Stromal cell of bone marrow (primary cell): Measurements from ENCODE around the gene DAPL1.

Source experiments
- DNase-seq: peaks from one replicate; pipeline ENCODE4 v3.0.0-alpha.2; 2012; ENCODE audit warnings: low read depth

Gene DAPL1

DNA sequence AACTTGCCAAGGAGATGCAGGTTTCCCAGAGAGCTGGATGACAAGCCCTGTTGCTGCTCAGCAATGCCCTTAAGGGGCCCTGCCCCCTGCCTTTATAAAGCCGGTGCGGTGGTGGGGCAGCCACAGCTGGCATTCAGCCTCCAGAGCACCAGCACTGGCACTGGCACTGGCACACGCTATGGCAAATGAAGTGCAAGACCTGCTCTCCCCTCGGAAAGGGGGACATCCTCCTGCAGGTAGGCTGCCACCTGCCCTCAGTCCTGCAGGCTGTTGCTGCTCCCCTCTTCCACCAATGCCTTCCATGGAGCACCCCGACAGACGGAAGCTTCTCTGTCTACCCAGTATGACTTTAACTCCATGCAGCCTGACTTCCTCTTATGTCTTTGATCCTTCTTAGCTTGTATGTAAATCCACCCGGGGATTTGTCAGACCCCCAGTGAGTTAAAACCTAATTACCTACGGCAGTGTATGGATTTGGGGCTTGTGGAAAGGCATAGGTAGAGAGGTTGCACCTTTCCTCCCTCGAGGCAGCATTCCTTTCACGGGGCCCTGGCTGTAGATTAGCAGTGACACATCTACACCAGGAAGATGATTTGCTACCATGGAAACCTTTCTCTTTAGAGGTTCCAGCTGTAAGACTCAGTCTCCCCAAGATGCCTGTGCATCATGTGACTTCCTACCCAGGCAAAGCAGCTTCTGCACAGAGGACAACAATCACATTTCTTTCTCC lies at the start of gene DAPL1:
Gene DAPL1, plus strand, starts transcription at position 123 of the 730 bp plus-strand sequence. Its CDS starts 56 bp downstream, at position 179.
- DNase-seq, result no peak

- DNase-seq, result no peak
Observed at GRCh38 chr2:158745866-158746382, 49.2 kb upstream of the DAPL1 start.

DNA sequence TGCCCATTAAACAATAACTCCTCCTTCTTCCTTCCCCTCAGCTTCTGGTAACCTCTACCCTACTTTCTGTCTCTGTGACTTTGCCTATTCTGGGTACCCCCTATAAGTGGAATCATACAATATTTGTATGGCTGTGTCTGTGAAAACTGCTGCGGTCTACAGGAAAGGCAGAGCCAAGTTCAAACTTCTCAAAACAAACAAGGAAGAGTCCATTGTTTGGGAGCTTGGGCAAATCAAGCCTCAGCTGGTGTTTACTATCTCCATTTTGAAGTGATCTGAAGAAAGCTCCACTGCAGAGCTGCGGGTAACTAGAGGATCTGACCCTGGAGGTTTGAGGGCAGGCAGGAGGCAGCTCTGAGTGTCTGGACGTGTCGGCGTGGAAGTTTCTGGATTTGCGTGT lies 48.6 kb upstream of the DAPL1 start:
- DNase-seq, result no peak

- DNase-seq, result no peak
Observed at GRCh38 chr2:158747281-158747680, 47.8 kb upstream of the DAPL1 start.

GRCh38 chr2:158748926-158749590 lies 46.1 kb upstream of the DAPL1 start:
- DNase-seq, result no peak

DNA sequence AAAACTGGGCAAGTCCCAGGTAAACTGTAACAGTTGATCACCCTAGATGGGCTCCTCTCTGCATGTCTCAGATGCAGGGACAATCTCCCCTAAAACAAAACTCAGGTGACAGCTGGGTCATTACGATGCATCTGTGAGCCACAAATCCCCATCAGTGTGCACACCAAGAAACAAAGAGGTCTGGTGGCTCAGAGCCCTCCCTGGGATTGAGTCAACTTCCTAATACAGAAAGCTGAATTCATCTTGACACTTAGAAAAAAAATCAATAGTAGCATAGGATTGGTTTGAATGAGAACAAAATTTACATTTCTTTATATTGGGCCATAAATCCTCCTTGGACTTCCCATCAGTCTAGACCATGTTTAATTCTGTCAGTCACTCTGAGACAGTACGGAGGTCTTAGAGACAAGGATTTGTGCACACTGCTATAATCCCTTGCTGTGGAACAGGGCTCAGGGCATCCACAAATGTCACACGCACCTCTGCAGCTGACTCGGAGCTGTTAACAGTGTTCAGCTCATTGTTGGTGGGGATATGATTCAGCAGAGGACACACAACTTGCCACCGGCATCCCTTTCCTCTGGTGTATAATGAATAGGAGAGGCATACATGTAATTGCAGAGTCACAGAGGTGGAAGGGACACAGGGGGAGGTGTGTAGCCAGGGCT lies 44.5 kb upstream of the DAPL1 start:
- DNase-seq, result no peak

DNA sequence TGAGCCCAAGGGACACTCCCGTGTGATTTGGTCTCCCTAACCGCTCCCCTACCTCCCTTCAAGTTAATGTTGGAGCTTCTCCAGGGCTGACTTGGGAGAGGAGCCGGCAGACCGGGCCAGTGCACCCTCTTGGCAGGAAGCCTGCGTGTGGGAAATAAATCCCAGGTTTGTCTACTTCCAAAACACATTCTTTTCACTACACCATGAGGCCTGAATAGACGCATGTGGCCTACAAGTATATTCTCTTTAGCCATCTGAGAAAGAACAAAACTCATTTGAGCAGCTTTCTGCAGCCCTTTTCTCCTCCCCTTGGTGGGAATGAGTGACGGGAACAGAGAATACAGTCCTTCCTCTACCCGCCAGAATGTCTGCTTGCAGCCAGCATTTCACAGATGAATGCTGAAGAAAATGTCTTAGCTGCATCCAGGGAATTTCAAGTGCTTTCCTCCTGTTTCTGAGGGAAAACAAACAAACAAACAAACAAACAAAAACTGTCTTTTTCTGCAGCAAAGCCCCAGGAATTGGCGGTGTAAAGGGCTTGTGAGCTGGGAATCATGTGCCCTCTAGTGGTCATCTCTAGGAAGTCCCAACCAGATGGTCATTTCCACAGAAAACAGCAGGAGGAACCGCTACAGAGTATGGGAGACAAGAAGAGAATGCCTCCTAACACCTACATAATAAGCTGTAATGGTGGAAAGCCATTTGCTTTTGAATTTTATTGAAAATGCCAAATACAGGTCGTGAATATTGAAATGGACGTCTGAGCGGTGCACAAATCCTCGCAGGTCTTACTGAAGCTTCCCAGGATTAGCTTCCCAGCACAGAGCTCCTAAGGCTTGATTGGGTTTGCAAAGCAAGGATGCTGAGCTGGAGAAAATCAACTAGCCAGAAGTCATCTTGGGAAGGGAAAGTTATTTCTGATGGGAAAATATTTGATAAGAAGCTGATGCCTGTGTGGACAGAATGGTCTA lies 41.2 kb upstream of the DAPL1 start:
- peak; percentile 48 for DNase-seq

- DNase-seq, result no peak
Observed at GRCh38 chr2:158755310-158756087, 39.6 kb upstream of the DAPL1 start.

GRCh38 chr2:158756331-158756730 lies 38.8 kb upstream of the DAPL1 start:
- DNase-seq, result no peak

DNA sequence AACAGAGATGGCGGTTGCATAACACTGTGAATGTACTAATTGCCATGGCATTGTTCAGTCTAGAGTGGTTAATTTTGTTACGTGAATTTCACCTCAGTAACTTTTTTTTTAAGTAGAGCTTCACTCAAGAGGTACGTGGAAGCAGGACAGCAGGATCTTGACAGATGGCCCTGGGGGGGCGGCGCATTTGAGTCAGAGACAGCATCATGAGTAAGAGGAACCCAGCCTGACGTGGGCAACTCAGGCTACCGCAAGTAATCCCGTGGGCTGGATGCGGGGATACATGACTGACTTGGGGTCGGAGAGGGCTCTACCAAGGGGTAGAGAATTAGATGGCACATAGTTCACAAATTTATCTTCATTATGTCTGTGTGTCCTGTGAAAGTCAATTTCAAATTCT lies 38.1 kb upstream of the DAPL1 start:
- DNase-seq, result no peak

DNA sequence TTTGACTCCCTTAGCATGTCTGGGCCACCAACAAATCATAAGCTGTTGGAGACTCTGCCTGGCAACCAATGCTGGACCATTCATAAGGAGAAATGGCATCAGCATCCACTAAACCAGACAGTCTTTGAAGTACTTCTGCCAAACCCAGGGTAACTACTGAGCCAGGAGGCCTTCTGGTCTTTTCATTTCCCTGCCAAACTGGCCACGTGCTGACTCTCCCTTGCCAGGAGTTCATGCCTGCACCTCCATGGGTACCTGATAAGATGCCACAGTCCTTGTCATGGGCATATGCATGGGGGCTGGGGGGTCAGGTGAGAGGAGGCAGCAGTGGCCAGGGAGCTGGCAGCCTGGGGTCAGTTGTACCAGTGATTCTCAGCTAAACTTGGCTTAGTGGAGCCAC lies 34.2 kb upstream of the DAPL1 start:
- no peak for DNase-seq

DNA sequence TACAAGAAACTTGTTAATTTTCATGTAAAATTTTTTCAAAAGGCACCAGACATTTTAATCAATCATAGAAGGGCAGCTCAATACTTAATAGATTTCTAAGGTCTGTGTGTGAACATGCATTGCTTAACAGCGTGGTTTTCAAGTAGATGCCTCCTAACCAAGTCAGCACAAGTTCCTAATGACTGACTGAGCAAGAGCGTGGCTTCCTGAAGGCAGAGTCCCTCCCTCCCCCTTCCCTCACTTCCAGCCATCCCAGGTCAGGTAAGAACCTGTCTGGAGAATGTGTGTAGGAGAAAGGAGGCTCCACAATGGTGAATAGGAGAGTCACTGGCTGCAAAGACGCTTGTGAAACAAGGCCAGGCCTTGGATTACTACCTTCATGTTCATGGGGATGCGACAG lies 33.5 kb upstream of the DAPL1 start:
- DNase-seq, result peak; percentile 59

GRCh38 chr2:158762336-158762735 lies 32.8 kb upstream of the DAPL1 start:
- DNase-seq, result no peak

- no peak for DNase-seq
Observed at GRCh38 chr2:158766524-158766923, 28.6 kb upstream of the DAPL1 start.

- no peak for DNase-seq
Observed at GRCh38 chr2:158772306-158773078, 22.6 kb upstream of the DAPL1 start.

DNA sequence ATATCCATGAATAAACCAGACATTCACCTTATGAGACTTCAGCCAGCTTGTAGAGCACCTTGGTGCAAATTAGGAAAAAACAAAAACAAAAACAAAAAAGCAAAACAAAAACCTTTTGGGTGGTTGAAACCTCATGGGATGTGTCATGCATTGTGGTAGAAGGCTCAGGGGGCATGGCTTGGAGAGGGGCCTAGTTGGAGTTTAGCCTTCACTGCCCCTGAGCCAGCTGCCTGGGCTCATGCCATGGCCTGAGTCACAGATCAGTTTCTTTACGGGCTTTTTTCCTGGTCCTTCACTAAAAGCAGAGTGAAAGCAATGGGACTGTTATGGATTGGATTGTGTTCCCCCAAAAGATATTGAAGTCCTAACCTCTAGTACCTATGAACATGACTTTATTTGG lies 22.0 kb upstream of the DAPL1 start:
- peak; percentile 68 for DNase-seq

- DNase-seq, result no peak
Observed at GRCh38 chr2:158774681-158775080, 20.4 kb upstream of the DAPL1 start.

GRCh38 chr2:158775273-158776027 lies 19.7 kb upstream of the DAPL1 start:
- DNase-seq, result no peak

GRCh38 chr2:158776231-158776630 lies 18.9 kb upstream of the DAPL1 start:
- no peak for DNase-seq
